Activated naive CD8-positive, alpha-beta T cell treated with anti-CD3 and anti-CD28 coated beads, Interleukin-2, amount 10 ng/mL, durations not matched to agents 7 days and 5 days (primary cell): ENCODE measurements around the gene VTI1A. TPM values are rescaled to one million over a fixed set of nuclear protein-coding genes. Genes with fewer than 3 reads are reported as not detected.

Experiments
- ATAC-seq: fragments of 150-1000 bp; cut with Tn5 transposase; one replicate; pipeline ENCODE4 v1.10.0; 2021; ENCODE audit warnings: low read depth, moderate library complexity
- POLR2A ChIA-PET: fragments of 350-600 bp; sonication (Branson Sonifier 250); formaldehyde crosslinking; loops from one replicate; lab custom pipeline; 2021; ENCODE audit warnings: antibody characterized with exemption; lab: Charles Lee
- DNase-seq: peaks from one replicate; pipeline ENCODE4 v3.0.0; 2021
- H3K27ac Mint-ChIP-seq: one replicate; pipeline ENCODE4 v1.8.0; 2022; ENCODE audit warnings: mild to moderate bottlenecking, mixed read lengths
- H3K27me3 Mint-ChIP-seq: one replicate; pipeline ENCODE4 v1.8.0; 2022; ENCODE audit warnings: mild to moderate bottlenecking, moderate library complexity, mixed read lengths
- H3K36me3 Mint-ChIP-seq: one replicate; pipeline ENCODE4 v1.8.0; 2021; ENCODE audit warnings: mild to moderate bottlenecking, mixed read lengths
- H3K4me1 Mint-ChIP-seq: one replicate; pipeline ENCODE4 v1.8.0; 2021; ENCODE audit warnings: mixed read lengths
- H3K4me3 Mint-ChIP-seq: one replicate; pipeline ENCODE4 v1.8.0; 2022; ENCODE audit warnings: mild to moderate bottlenecking, moderate library complexity, mixed read lengths
- H3K9me3 Mint-ChIP-seq: one replicate; pipeline ENCODE4 v1.8.0; 2021; ENCODE audit warnings: mixed read lengths
- total RNA-seq, 2 experiments: library from RNA; stranded (reverse); gene quantifications; one replicate each; pipeline ENCODE4 v1.2.3, GENCODE V29; 2021

Gene VTI1A
- total RNA-seq, 2 experiments from 2014 or later, result 43.2 to 45.1 TPM

DNA sequence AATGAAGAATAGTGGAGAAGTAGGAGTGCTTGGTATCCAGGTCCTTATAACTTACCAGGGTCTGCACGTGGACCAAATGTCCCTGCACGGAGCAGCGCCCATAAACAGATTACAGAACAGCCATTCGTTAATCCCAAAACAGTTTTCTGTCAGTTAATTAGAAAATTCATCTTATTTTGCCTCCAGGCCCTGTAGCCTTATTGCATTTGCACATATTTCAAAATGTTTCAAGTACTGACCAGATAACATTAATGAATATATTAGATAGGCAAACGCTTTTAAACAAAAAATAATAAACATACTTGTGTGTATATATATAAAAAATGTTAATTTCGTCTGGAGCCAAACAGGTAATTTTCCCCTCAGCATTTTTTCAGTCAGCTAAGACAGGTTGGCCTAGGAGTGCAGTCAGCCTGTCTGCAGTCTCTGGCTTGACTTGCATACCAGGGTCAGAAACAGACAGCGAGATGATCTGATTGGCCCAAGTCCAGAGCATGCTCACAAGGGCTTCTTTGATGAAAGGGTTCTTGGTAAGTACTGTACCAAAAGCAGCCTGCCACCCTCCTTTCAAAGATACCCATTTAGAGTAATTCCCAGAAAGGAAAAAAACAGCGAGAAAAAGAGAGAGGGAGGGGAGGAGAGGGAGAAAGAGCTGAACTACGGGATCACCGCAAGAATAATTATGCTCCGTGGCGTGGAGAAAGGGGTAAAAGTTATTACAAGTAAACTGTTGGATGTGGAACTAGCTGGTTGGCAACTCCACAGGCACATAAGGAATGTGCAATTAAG is 308.6 kb downstream of the VTI1A start:
- DNase-seq (no peak), ATAC-seq (no peak)
- Mint-ChIP-seq H3K4me3 (no peak overlapping the region), H3K36me3 (peaks cover 3% of the 10 kb centered on the region), H3K27me3 (no peaks in the 10 kb centered on the region), H3K27ac (no peak overlapping the region), H3K4me1 (peaks cover 2% of the 10 kb centered on the region), H3K9me3 (no peaks in the 10 kb centered on the region)
- POLR2A ChIA-PET, result no interaction called here

DNA sequence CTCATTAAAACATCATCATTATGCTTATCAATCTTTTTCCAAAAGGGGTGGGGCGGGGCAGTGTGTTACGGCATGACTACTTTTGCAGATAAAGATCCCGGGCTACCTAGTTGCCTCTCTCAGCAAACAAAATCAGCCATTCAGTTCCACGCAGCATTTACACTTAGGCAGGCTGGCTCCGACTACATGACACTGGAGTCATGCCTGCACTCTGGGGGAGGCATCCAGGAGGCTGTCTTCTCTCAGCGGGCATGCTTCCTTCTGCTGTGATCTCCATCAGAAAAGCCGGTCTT is 309.2 kb downstream of the VTI1A start:
- Mint-ChIP-seq H3K4me3 (no peak overlapping the region), H3K27ac (no peak overlapping the region), H3K4me1 (no peaks in the 10 kb centered on the region), H3K27me3 (no peaks in the 10 kb centered on the region), H3K9me3 (no peaks in the 10 kb centered on the region), H3K36me3 (peaks cover 3% of the 10 kb centered on the region)
- ATAC-seq (no peak), DNase-seq (no peak)
- POLR2A ChIA-PET, result no interaction called here

GRCh38 chr10:112758961-112759360 is 311.9 kb downstream of the VTI1A start:
- no peaks in the 10 kb centered on the region for H3K9me3 Mint-ChIP-seq
- no peaks in the 10 kb centered on the region for H3K4me1 Mint-ChIP-seq
- H3K4me3 Mint-ChIP-seq, result no peak overlapping the region
- POLR2A ChIA-PET, result no interaction called here
- no peak overlapping the region for H3K27ac Mint-ChIP-seq
- ATAC-seq, result no peak
- H3K36me3 Mint-ChIP-seq, result peaks cover 3% of the 10 kb centered on the region
- no peak for DNase-seq
- no peaks in the 10 kb centered on the region for H3K27me3 Mint-ChIP-seq

DNA sequence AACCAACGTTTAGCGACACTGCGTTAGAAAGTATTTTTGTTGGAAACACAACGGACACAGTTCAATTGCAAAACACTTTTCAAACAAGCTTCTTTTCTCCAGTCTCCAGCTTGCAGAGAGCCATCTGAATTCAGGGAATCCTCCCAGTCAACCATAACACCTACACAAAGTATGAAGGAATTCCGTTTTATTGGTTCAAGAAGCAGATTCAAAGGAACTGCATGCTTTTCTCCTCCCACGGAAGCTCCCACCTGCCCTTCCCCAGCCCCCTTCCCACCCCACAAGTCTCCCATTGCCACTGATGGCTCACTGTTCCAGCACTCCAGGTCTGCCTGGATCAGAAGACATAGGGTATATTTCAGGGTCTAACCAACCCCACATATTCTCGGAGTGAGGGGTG is 312.5 kb downstream of the VTI1A start:
- POLR2A ChIA-PET, result no interaction called here
- no peaks in the 10 kb centered on the region for H3K4me1 Mint-ChIP-seq
- ATAC-seq (no peak), DNase-seq (no peak)
- H3K4me3 Mint-ChIP-seq, result no peak overlapping the region
- peaks cover 5% of the 10 kb centered on the region for H3K36me3 Mint-ChIP-seq
- no peaks in the 10 kb centered on the region for H3K9me3 Mint-ChIP-seq
- H3K27me3 Mint-ChIP-seq, result no peaks in the 10 kb centered on the region
- H3K27ac Mint-ChIP-seq, result no peak overlapping the region

DNA sequence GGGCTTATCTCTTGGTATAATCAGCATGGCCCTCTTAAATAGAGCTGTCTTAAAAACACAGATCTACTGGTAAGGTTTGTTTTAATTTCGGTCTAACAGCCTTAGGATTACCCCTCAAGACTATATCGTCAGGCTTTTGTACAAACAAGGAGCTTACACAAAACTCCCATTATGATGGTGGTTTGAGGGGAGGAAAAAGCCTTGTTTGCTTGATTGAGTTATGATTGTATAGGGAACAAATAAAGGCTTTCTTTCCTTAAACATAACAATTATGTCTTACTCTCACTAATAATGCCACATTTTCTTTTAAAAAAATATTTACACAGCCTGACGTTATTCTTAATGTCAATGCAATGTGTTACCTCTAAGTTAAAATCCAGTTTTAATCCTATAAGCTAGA is 314.2 kb downstream of the VTI1A start:
- H3K4me3 Mint-ChIP-seq, result no peak overlapping the region
- no peak overlapping the region for H3K27ac Mint-ChIP-seq
- no peaks in the 10 kb centered on the region for H3K27me3 Mint-ChIP-seq
- ATAC-seq (no peak), DNase-seq (no peak)
- H3K9me3 Mint-ChIP-seq, result no peaks in the 10 kb centered on the region
- POLR2A ChIA-PET, result no interaction called here
- no peaks in the 10 kb centered on the region for H3K4me1 Mint-ChIP-seq
- peaks cover 5% of the 10 kb centered on the region for H3K36me3 Mint-ChIP-seq

GRCh38 chr10:112763916-112764520 is 317.0 kb downstream of the VTI1A start:
- DNase-seq (no peak), ATAC-seq (no peak)
- H3K4me1 Mint-ChIP-seq, result no peaks in the 10 kb centered on the region
- H3K9me3 Mint-ChIP-seq, result no peaks in the 10 kb centered on the region
- H3K4me3 Mint-ChIP-seq, result no peak overlapping the region
- H3K27me3 Mint-ChIP-seq, result no peaks in the 10 kb centered on the region
- POLR2A ChIA-PET, result no interaction called here
- no peak overlapping the region for H3K27ac Mint-ChIP-seq
- peaks cover 3% of the 10 kb centered on the region for H3K36me3 Mint-ChIP-seq

DNA sequence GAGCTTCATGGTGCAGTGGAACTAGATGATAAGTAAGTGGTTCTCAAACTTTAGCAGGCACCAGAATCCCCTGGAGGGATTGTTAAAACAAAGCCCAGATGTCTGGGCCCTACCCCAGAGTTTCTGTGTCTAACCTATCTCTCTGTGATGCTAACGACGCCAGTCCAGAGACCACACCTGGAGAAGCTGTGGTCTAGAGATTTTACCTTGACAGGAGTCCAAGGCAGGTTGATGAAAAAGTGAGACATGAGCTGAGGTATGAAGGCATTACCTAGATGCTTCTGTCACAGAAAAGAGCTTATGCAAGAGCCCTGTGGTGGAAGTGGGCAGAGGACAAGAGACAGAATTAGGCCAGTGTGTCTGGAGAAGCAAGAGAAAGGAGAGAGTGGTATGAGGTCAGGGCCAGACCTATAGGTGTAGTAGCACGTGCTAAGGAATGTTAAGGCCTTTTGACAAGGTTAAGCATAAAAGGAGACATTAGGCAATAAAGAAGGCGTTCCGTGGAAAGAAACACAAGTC is 318.8 kb downstream of the VTI1A start:
- DNase-seq (no peak), ATAC-seq (no peak)
- H3K9me3 Mint-ChIP-seq, result no peaks in the 10 kb centered on the region
- POLR2A ChIA-PET, result no interaction called here
- no peak overlapping the region for H3K4me3 Mint-ChIP-seq
- no peaks in the 10 kb centered on the region for H3K4me1 Mint-ChIP-seq
- H3K36me3 Mint-ChIP-seq, result peaks cover 3% of the 10 kb centered on the region
- no peak overlapping the region for H3K27ac Mint-ChIP-seq
- no peaks in the 10 kb centered on the region for H3K27me3 Mint-ChIP-seq

GRCh38 chr10:112766636-112767035 is 319.6 kb downstream of the VTI1A start:
- H3K9me3 Mint-ChIP-seq, result no peaks in the 10 kb centered on the region
- DNase-seq (no peak), ATAC-seq (no peak)
- POLR2A ChIA-PET, result no interaction called here
- H3K27ac Mint-ChIP-seq, result no peak overlapping the region
- H3K4me3 Mint-ChIP-seq, result no peak overlapping the region
- no peaks in the 10 kb centered on the region for H3K4me1 Mint-ChIP-seq
- peaks cover 6% of the 10 kb centered on the region for H3K36me3 Mint-ChIP-seq
- no peaks in the 10 kb centered on the region for H3K27me3 Mint-ChIP-seq

DNA sequence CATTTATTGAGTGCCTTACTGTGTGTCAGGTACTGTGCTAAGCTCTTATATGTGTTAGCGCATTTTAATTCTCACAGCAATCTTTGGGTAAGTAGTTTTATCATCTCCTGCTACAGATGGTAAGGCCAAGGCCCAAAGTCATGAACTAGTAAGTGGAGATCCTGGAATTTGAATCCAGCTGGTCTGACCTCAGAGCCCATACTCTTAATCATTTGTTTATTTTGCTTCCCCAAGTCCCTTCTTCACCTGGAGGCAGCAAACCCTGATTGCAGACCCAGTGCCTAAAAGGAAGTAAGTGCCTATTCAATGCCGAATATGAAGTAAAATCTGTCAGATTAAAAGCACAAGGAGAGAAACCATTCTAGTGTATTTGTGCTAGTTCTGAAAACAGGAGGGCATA is 320.1 kb downstream of the VTI1A start:
- no peak for DNase-seq
- POLR2A ChIA-PET, result no interaction called here
- no peak for ATAC-seq
- H3K4me3 Mint-ChIP-seq, result no peak overlapping the region
- H3K36me3 Mint-ChIP-seq, result peaks cover 7% of the 10 kb centered on the region
- H3K27ac Mint-ChIP-seq, result no peak overlapping the region
- no peaks in the 10 kb centered on the region for H3K9me3 Mint-ChIP-seq
- no peaks in the 10 kb centered on the region for H3K27me3 Mint-ChIP-seq
- no peaks in the 10 kb centered on the region for H3K4me1 Mint-ChIP-seq

DNA sequence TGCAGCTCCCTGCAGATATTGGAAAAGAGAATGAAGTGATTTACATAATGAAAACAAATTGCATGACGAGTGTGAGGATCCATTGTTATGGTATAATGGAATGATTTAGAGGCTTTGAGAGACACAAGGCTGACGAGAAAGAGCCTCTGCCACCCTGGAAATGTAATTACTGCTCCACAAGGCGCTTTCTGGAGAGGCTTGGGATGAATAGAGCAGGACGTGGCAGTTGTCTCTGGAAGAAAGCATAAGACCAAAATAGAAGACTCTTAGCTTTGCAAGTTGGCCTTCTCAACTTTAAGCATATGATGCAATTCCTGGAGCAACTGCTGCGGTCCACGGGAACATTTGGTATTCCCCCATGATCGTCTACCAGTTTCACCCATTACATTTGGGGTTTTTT is 321.1 kb downstream of the VTI1A start:
- no peaks in the 10 kb centered on the region for H3K27me3 Mint-ChIP-seq
- H3K4me1 Mint-ChIP-seq, result no peaks in the 10 kb centered on the region
- POLR2A ChIA-PET, result no interaction called here
- DNase-seq (no peak), ATAC-seq (no peak)
- H3K4me3 Mint-ChIP-seq, result no peak overlapping the region
- peaks cover 10% of the 10 kb centered on the region for H3K36me3 Mint-ChIP-seq
- no peaks in the 10 kb centered on the region for H3K9me3 Mint-ChIP-seq
- H3K27ac Mint-ChIP-seq, result no peak overlapping the region

GRCh38 chr10:112769081-112769480 is 322.1 kb downstream of the VTI1A start:
- no peak for ATAC-seq
- H3K27ac Mint-ChIP-seq, result no peak overlapping the region
- no peaks in the 10 kb centered on the region for H3K27me3 Mint-ChIP-seq
- no peak for DNase-seq
- H3K4me1 Mint-ChIP-seq, result no peaks in the 10 kb centered on the region
- peaks cover 9% of the 10 kb centered on the region for H3K36me3 Mint-ChIP-seq
- H3K9me3 Mint-ChIP-seq, result no peaks in the 10 kb centered on the region
- POLR2A ChIA-PET, result no interaction called here
- H3K4me3 Mint-ChIP-seq, result no peak overlapping the region

DNA sequence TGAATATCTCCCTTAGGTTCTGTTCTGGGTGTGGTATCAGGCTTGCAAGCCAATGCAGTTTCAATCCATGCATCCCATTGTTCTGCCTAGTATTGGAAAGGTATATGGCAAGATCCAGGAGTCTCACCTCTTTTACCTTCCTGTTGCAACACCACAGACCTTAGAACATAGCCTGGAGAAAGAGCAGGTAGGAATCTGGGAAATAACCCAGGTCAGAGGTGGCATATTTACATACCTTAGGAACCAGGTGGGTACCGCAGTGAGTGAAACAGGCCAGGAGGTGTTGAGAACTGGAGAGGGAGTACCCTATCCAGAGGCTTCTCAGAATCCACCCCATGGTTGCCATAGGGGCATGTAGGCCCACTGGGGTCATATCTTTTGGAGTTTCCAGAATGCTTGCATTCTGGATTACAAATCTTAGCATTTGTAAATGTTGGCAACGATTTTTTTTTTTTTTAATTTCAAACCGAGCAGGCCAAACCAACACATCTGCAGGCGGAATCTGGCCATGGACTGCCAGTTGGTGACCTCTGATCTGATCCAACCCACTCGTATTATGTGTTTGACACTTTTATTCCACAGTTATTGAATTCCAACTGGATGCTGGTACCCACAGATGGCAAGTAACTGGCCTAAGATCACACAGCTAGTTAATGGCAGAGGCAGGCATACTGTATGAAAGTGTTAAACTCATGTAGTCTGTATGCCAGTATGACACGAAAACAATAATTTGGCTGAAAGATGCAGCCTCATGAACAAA is 322.8 kb downstream of the VTI1A start:
- Mint-ChIP-seq H3K36me3 (peaks cover 8% of the 10 kb centered on the region), H3K9me3 (no peaks in the 10 kb centered on the region), H3K4me1 (peaks cover 2% of the 10 kb centered on the region), H3K27ac (no peak overlapping the region), H3K4me3 (no peak overlapping the region), H3K27me3 (no peaks in the 10 kb centered on the region)
- POLR2A ChIA-PET, result no interaction called here
- DNase-seq (no peak), ATAC-seq (no peak)

DNA sequence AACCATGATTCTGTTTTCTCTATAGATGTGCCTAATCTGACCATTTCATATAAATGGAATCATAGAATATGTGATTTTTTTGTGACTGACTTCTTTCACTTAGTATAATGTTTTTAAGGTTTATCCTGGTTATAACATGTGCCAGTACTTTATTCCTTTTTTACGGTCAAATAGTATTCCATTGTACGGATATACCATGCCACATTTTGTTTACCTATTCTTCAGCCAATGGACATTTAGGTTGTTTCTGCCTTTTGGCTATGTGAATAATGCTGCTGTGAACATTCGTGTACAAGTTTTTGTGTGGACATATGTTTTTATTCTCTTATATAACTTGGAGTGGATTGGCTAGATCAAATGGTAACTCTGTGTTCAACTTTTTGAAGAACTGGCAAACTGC is 324.7 kb downstream of the VTI1A start:
- Mint-ChIP-seq H3K27me3 (no peaks in the 10 kb centered on the region), H3K27ac (no peak overlapping the region), H3K36me3 (peaks cover 8% of the 10 kb centered on the region), H3K4me1 (peaks cover 2% of the 10 kb centered on the region), H3K4me3 (no peak overlapping the region), H3K9me3 (no peaks in the 10 kb centered on the region)
- no peak for DNase-seq
- POLR2A ChIA-PET, result no interaction called here
- no peak for ATAC-seq

DNA sequence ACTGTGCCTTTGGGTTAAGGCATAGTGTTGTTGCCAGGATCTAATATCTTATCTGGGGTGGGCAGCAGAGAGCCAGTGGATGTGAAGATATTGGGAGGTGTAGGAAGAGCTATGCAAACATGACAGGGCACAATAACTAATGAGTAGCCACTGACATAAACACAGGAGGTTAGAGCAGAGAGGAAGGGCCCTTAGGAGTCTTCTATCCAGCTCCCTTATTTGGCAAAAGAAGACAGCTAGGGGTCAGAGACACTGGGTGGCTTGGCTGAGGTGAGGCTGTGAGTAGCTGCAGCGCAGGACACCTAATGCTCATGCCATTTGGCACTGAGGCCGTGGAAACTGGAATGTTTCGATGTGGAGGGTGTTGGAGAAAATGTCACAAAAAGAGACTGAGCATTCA is 326.8 kb downstream of the VTI1A start:
- no peak for ATAC-seq
- POLR2A ChIA-PET, result no interaction called here
- H3K27me3 Mint-ChIP-seq, result no peaks in the 10 kb centered on the region
- DNase-seq, result no peak
- peaks cover 8% of the 10 kb centered on the region for H3K36me3 Mint-ChIP-seq
- H3K4me1 Mint-ChIP-seq, result peaks cover 2% of the 10 kb centered on the region
- H3K9me3 Mint-ChIP-seq, result no peaks in the 10 kb centered on the region
- H3K4me3 Mint-ChIP-seq, result no peak overlapping the region
- no peak overlapping the region for H3K27ac Mint-ChIP-seq
